Right atrium auricular region (tissue), 2 donors: ENCODE results near the gene URI1. TPM values are rescaled to one million over a fixed set of nuclear protein-coding genes. Genes with fewer than 3 reads are reported as not detected.

Experiments used
- DNase-seq: peaks from one replicate; pipeline ENCODE4 v3.0.0-alpha.2; 2019; ENCODE audit warnings: low spot score
- H3K27ac ChIP-seq, 2 donors: fragments of 200-600 bp; sonication (generic); 1 replicate in 1 of 2; 2 replicates in 1 of 2; pipeline ENCODE4 v1.5.1; 2016 to 2019
- H3K27me3 ChIP-seq, 2 donors: fragments of 200-600 bp; sonication (generic); one replicate each; pipeline versions ENCODE4 v1.5.1 to v1.6.0; 2017 to 2019
- H3K36me3 ChIP-seq: fragments of 200-600 bp; sonication (generic); one replicate; pipeline ENCODE4 v1.5.1; 2016
- H3K4me1 ChIP-seq, 2 donors: fragments of 200-600 bp; sonication (generic); one replicate each; pipeline versions ENCODE4 v1.5.1 to v1.6.0; 2017 to 2019
- H3K4me3 ChIP-seq, 2 donors: fragments of 200-600 bp; sonication (generic); 1 replicate in 1 of 2; 2 replicates in 1 of 2; pipeline ENCODE4 v1.5.1; 2017 to 2019; ENCODE audit warnings: mild to moderate bottlenecking in 1 of 2, moderate library complexity in 1 of 2
- H3K9me3 ChIP-seq, 2 donors: fragments of 200-600 bp; sonication (generic); one replicate each; pipeline ENCODE4 v1.5.1; 2019
- total RNA-seq, 2 donors: library from RNA; depleted of rRNA; stranded (reverse); fragments of >200 nt; gene quantifications; one replicate each; pipeline ENCODE4 v1.1.0, GENCODE V29; 2016
- TF ChIP-seq, protein P1 (sequence below), 2 donors: fragments of 200-600 bp; sonication (generic); IDR thresholded peaks; one replicate each; pipeline ENCODE4 v1.5.1; 2019; ENCODE audit warnings: antibody characterized with exemption in 2 of 2

The URI1 gene
- total RNA-seq, 2 donors from 2014 or later, result 29.3 to 34.7 TPM

DNA sequence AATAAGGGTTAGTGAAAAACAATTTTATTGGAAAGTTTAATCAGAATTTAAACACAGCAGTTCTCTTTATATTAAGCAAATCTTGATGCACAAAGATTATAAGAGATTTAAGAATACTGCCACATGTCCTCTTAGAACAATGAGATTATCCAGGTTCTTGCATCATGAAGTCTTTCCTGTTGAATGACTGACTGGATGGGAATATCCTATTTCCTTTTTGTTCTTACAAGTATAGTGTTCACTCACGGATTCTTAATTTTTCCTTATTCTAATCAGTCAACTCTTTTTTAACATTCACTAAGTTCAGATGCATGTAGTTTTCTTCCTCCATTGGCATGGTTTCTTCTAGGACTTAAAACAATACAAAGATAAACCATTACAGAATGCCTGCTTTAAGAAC lies 10.1 kb downstream of the URI1 start:
- H3K36me3 ChIP-seq, result no peaks in the 10 kb centered on the region
- TF ChIP-seq, protein P1, sequence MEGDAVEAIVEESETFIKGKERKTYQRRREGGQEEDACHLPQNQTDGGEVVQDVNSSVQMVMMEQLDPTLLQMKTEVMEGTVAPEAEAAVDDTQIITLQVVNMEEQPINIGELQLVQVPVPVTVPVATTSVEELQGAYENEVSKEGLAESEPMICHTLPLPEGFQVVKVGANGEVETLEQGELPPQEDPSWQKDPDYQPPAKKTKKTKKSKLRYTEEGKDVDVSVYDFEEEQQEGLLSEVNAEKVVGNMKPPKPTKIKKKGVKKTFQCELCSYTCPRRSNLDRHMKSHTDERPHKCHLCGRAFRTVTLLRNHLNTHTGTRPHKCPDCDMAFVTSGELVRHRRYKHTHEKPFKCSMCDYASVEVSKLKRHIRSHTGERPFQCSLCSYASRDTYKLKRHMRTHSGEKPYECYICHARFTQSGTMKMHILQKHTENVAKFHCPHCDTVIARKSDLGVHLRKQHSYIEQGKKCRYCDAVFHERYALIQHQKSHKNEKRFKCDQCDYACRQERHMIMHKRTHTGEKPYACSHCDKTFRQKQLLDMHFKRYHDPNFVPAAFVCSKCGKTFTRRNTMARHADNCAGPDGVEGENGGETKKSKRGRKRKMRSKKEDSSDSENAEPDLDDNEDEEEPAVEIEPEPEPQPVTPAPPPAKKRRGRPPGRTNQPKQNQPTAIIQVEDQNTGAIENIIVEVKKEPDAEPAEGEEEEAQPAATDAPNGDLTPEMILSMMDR (IDR thresholded peaks at IDR 0.05), result no peak
- no peak overlapping the region for H3K27ac ChIP-seq
- no peaks in the 10 kb centered on the region for H3K4me1 ChIP-seq
- no peaks in the 10 kb centered on the region for H3K9me3 ChIP-seq
- no peak overlapping the region for H3K4me3 ChIP-seq
- no peak for DNase-seq
- H3K27me3 ChIP-seq, result no peaks in the 10 kb centered on the region

DNA sequence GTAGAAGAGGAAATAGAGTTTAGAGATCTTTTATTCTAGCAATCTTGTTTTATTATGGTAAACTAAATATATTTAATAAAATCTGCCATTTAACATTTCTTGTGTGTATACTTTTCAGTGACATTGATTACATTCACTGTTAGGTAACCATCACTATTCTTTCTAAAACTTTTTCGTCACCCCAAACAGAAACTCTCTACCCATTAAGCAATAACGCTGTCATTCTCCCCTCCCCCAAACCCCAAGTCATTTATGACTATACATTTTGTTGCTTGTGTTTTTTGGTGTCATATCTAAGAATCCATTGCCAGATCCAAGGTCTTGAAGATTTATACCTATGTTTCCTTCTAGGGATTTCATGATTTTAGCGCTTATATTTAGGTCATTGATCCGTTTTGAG lies 10.6 kb downstream of the URI1 start:
- Histone ChIP-seq H3K9me3 (no peaks in the 10 kb centered on the region), H3K27me3 (no peaks in the 10 kb centered on the region), H3K36me3 (no peaks in the 10 kb centered on the region), H3K4me1 (no peaks in the 10 kb centered on the region), H3K4me3 (no peak overlapping the region), H3K27ac (no peak overlapping the region)
- TF ChIP-seq, protein P1 (IDR thresholded peaks at IDR 0.05), result no peak
- DNase-seq, result no peak

DNA sequence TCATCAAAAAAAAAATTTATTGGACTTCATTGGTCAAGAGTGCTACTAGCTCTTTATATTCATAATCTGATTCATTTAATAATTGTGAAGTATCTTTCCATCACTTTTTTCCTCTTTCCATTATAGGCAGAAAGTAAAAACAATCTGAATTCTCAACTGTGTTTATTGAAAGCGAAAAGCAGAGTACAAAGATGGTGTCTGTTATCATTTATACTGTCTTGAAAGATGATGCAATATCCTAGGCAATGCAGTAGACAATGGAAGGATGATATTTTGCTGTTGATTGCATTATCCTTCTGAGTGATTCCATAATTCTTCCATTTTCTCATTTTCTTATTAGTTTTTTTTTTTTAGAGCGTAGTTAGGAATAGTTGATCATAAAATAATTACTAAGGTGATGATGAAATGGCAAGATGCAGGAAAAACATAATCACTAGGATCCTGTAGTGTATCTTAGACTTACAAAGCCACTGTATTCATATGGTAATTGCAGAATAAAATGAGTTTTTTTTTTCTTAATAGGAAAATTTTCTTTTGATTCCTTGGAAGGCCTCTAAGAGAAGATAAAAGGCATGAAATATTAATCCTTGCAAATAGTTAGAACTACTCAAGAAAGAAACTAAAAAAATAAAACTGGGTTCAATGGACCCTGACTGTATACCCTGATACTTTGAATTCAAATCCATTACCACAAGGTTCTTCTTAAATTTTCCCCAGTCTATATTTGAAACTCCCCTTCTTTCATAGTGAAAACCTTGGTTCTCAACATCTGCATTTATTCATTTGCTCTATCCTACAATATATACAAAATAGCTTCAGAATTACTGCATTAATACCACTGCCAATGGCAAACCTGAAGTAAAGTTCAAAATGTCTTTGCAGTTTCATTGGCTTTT lies 11.6 kb downstream of the URI1 start:
- Histone ChIP-seq H3K36me3 (no peaks in the 10 kb centered on the region), H3K27ac (no peak overlapping the region)

DNA sequence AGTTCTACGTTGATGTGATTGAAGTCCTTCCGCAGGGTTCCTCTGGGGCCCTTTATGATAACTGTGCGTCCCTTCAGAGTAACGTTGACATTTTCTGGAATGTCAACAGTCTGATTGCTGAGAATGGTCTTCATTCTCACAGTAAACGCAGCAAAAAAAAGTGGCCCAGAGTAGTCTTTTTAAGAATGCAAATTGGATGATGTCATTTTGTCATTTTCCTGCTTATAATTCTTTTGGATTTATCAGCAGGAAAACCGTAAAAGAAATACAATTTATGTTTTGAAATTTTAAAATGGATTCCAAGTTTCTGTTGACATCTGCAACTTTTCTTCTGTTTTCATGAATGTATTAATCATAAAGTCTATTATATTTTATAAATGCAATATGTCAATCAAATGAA lies 14.8 kb downstream of the URI1 start:
- Histone ChIP-seq H3K9me3 (no peaks in the 10 kb centered on the region), H3K27ac (no peak overlapping the region)
- TF ChIP-seq, protein P1 (IDR thresholded peaks at IDR 0.05), result no peak

More for the DNA sequence above, 11.6 kb downstream of the URI1 start:
- DNase-seq, result no peak
- TF ChIP-seq, protein P1 (IDR thresholded peaks at IDR 0.05), result no peak
- H3K4me3 ChIP-seq, result no peak overlapping the region
- H3K27me3 ChIP-seq, result no peaks in the 10 kb centered on the region
- H3K4me1 ChIP-seq, result no peaks in the 10 kb centered on the region
- no peaks in the 10 kb centered on the region for H3K9me3 ChIP-seq

DNA sequence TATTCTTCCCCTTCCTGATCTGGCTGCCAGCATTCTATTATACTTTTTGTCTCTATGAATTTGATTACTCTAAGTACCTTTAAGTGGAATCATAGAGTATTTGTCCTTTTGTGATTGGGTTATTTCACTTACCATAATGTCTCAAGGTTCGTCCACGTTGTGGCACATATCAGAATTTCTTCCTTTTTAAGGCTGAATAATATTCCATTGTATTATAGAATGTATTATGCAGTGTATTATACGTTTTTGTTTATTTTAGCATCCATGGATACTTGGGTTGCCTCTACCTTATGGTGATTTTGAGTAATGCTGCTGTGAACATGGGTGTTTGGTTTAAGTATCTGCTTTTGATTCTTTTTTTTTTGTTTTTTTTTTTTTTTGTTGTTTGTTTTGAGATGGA lies 19.3 kb downstream of the URI1 start:
- Histone ChIP-seq H3K27me3 (no peaks in the 10 kb centered on the region), H3K36me3 (no peaks in the 10 kb centered on the region), H3K4me1 (peaks cover 0 to 13% of the 10 kb centered on the region in 2 donors), H3K9me3 (no peaks in the 10 kb centered on the region), H3K4me3 (no peak overlapping the region), H3K27ac (no peak overlapping the region)
- TF ChIP-seq, protein P1 (IDR thresholded peaks at IDR 0.05), result no peak
- no peak for DNase-seq

More for the DNA sequence above, 14.8 kb downstream of the URI1 start:
- Histone ChIP-seq H3K4me3 (no peak overlapping the region), H3K4me1 (no peaks in the 10 kb centered on the region), H3K27me3 (no peaks in the 10 kb centered on the region), H3K36me3 (no peaks in the 10 kb centered on the region)
- no peak for DNase-seq
